Heart right ventricle (tissue), 16 donors: ENCODE data around the gene MCUR1. TPM values are rescaled to one million over a fixed set of nuclear protein-coding genes. Genes with fewer than 3 reads are reported as not detected.
"Not testable (repeated sequence)": the region's sequence is repeated elsewhere in the genome, so short reads cannot be mapped to it uniquely, and the experiment has no call there.

Experiments used
- ATAC-seq, 8 donors: fragments of 200-7000 bp; cut with Tn5 transposase; one replicate each; pipeline ENCODE4 v1.9.1; 2020; ENCODE audit warnings: mild to moderate bottlenecking in 8 of 8, moderate library complexity in 8 of 8, moderate number of reproducible peaks in 1 of 8
- DNase-seq, 2 donors: peaks; one replicate each; pipeline ENCODE4 v3.0.0-alpha.2; 2020
- H3K27ac ChIP-seq, 10 donors: fragments of 200-600 bp; sonication (generic) in 2 of 10; one replicate each; pipeline versions ENCODE4 v1.5.0 to v1.8.0; 2020 to 2022; ENCODE audit warnings: mild to moderate bottlenecking in 3 of 10
- H3K27me3 ChIP-seq, 7 donors: fragments of 200-600 bp; one replicate each; pipeline ENCODE4 v1.8.0; 2021 to 2022; ENCODE audit warnings: mild to moderate bottlenecking in 2 of 7
- H3K36me3 ChIP-seq, 9 donors: fragments of 200-600 bp; sonication (generic) in 1 of 9; one replicate each; pipeline versions ENCODE4 v1.5.0 to v1.8.0; 2020 to 2022; ENCODE audit warnings: mild to moderate bottlenecking in 2 of 9
- H3K4me1 ChIP-seq, 9 donors: fragments of 200-600 bp; sonication (generic) in 1 of 9; one replicate each; pipeline versions ENCODE4 v1.5.0 to v1.8.0; 2020 to 2022; ENCODE audit warnings: mild to moderate bottlenecking in 4 of 9
- H3K4me3 ChIP-seq, 10 donors: fragments of 200-600 bp; sonication (generic) in 2 of 10; one replicate each; pipeline versions ENCODE4 v1.5.0 to v1.8.0; 2020 to 2022; ENCODE audit warnings: mild to moderate bottlenecking in 7 of 10, moderate library complexity in 2 of 10
- H3K9me3 ChIP-seq, 11 donors: fragments of 200-600 bp in 10 of 11; sonication (generic) in 2 of 11; one replicate each; pipeline versions ENCODE4 v1.5.0 to v1.8.0; 2013 to 2022; ENCODE audit warnings: mild to moderate bottlenecking in 2 of 11, control low read depth in 1 of 11, moderate library complexity in 1 of 11
- WGBS, 2 donors: extraction: QIAGEN DNeasy Blood & Tissue Kit; methylation state at CpG; one replicate each; pipeline ENCODE4 v1.1.7; 2013; ENCODE audit warnings: inconsistent platforms in 1 of 2; 5-methylcytosine and 5-hydroxymethylcytosine counted together
- intact Hi-C, 10 donors: fragments of 100-400 bp; cut with DNase I; formaldehyde crosslinking; loops; one replicate each; pipeline versions ENCODE4 v1.11.1 to v1.14.2; 2022
- polyA plus RNA-seq, 2 donors: library from polyadenylated mRNA; stranded (reverse); fragments of 200-250 nt; gene quantifications; one replicate each; pipeline ENCODE4 v1.2.3, GENCODE V29; 2013
- total RNA-seq, 10 donors: library from RNA; stranded (reverse); fragmentation: NEBNext Ultra II Directional in 3 of 10; extraction: Animal tissue kit (Norgen Biotek cat#: 25700) in 3 of 10; gene quantifications; one replicate each; pipeline versions ENCODE4 v1.2.1 to v1.2.4, GENCODE V29; 2021 to 2023
- TF ChIP-seq, protein P1 (sequence below), 9 donors: fragments of 200-600 bp; sonication (generic) in 2 of 9; IDR thresholded peaks; one replicate each; pipeline versions ENCODE4 v1.5.0 to v1.8.0; 2021 to 2022; ENCODE audit warnings: antibody characterized with exemption in 9 of 9, mild to moderate bottlenecking in 5 of 9, moderate library complexity in 1 of 9
- donor health status: Arrhythmogenic right ventricular cardiomyopathy.
- donor health status: ischemic (EF 13 %, LVEDD 7.1; RV severe dilation, severe dysfunction).
- donor health status: healthy with polysubstance abuse.
- donor health status: DM: no; HTN: yes; CAD: no.
- donor health status: DM: no; HTN: no; CAD: no.
- donor health status: ischemic (EF 25% LVEDD 6.9; RV normal size, moderate dysfunction).
- donor health status: ischemic (EF 25% LVEDD 5.7; RV mildly dilated, moderate dysfunction).
- donor health status: healthy.
- donor health status: DM: yes; HTN: yes; CAD: no.
- donor health status: Ischemic cardiomyopathy.
- donor health status: ischemic (EF 35%, LVEDD 5.7; RV mildly dilated, moderate dysfunction).
- donor health status: nonischemic (EF 11% LVEDD 7.7; RV severe dilation, severe dysfunction).
- donor health status: DM: yes; HTN: yes; CAD: no.
- donor health status: PGD.
- donor health status: ischemic (EF 29% LVEDD 5.4; RV normal size, mild dysfunction).
- donor health status: nonischemic (EF 23%, LVEDD 6.1; RV moderate dilation, normal function).

The MCUR1 gene
- total and polyA plus RNA-seq, 12 donors: 17.2 to 81.6 (median 32.7) TPM

DNA sequence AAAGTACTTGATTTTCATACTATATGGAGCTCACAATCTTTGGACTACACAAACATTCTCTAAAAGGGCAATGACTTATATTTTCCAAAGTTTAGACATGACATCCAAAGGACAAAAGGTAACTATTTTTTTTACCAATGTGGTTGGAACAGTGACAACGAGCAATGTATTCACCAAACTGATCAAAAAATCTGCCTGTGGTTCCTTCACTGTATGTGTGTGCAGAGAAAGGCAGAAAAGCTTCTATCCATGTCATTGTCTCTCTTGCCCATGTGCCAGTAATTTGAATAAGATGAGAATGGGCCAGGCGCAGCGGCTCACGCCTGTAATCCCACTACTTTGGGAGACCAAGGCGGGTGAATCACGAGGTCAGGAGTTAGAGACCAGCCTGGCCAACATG lies 25.5 kb downstream of the MCUR1 start:
- Histone ChIP-seq H3K27ac (no peak overlapping the region), H3K9me3 (no peaks in the 10 kb centered on the region), H3K27me3 (no peaks in the 10 kb centered on the region), H3K4me1 (peaks cover 0 to 10% (median under 1%) of the 10 kb centered on the region in 9 donors), H3K36me3 (peaks cover 0 to 55% (median 13%) of the 10 kb centered on the region in 9 donors), H3K4me3 (no peak overlapping the region)
- 87 to 96% methylated on average over 6 of the region's 6 CpGs for WGBS, 2 donors
- intact Hi-C loops: no loop called here
- ATAC-seq (no peak), DNase-seq (no peak)
- TF ChIP-seq, protein P1, sequence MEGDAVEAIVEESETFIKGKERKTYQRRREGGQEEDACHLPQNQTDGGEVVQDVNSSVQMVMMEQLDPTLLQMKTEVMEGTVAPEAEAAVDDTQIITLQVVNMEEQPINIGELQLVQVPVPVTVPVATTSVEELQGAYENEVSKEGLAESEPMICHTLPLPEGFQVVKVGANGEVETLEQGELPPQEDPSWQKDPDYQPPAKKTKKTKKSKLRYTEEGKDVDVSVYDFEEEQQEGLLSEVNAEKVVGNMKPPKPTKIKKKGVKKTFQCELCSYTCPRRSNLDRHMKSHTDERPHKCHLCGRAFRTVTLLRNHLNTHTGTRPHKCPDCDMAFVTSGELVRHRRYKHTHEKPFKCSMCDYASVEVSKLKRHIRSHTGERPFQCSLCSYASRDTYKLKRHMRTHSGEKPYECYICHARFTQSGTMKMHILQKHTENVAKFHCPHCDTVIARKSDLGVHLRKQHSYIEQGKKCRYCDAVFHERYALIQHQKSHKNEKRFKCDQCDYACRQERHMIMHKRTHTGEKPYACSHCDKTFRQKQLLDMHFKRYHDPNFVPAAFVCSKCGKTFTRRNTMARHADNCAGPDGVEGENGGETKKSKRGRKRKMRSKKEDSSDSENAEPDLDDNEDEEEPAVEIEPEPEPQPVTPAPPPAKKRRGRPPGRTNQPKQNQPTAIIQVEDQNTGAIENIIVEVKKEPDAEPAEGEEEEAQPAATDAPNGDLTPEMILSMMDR (IDR thresholded peaks at IDR 0.05): no peak

DNA sequence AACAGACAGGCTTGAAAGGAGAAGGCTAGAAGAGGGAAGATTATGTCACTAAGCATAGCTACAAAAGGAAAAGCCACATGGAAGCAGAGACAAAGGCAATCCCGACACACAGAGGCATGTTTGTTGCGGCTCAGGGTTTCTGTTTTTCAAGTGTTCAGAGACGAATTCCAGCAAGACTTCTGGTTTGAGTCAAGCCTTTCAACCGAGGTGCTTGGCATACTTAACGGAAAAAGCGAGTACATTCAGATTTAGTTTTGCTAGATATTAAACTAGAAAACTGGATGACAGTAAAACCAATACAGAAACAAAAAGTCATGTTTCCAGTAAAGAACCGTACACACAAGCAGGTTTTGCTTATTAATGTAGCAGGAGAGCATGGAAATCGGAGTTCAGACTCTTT lies 27.2 kb downstream of the MCUR1 start:
- DNase-seq: peak in 1 of 2 donors; percentile 24
- WGBS, 2 donors: 23 to 34% methylated on average over 8 of the region's 8 CpGs
- intact Hi-C loops: no loop called here
- ATAC-seq: peak in 7 of 8 donors; percentile 28 to 66 (median 61)
- Histone ChIP-seq H3K27me3 (no peaks in the 10 kb centered on the region), H3K36me3 (peaks cover 0 to 39% (median 13%) of the 10 kb centered on the region in 9 donors), H3K4me3 (peak overlapping the region in 2 of 10 donors; percentile 7 to 18), H3K27ac (peak overlapping the region in 6 of 10 donors; percentile 6 to 33 (median 14)), H3K9me3 (no peaks in the 10 kb centered on the region), H3K4me1 (peaks cover 0 to 10% (median 0%) of the 10 kb centered on the region in 9 donors)
- TF ChIP-seq, protein P1 (IDR thresholded peaks at IDR 0.05): no peak

DNA sequence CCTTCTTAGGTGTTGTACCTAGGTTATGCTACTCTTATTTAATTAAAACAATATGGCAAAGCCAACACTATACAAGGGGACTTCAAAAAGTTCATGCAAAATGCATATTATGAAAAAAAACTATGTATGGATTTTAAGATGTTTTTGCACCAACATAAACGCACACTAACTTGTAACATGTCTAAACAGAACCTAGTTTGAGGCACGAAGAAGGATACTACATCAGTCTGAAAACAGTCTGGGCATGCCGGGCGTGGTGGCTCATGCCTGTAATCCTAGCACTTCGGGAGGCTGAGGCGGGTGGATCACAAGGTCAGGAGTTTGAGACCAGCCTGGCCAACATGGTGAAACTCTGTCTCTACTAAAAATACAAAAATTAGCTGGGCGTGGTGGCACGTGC lies 34.2 kb downstream of the MCUR1 start:
- 91 to 98% methylated on average over 8 of the region's 8 CpGs for WGBS, 2 donors
- intact Hi-C loops, H3K9me3 ChIP-seq, DNase-seq, ATAC-seq, H3K27ac ChIP-seq, H3K36me3 ChIP-seq, H3K27me3 ChIP-seq, H3K4me1 ChIP-seq, H3K4me3 ChIP-seq: not testable (repeated sequence)

DNA sequence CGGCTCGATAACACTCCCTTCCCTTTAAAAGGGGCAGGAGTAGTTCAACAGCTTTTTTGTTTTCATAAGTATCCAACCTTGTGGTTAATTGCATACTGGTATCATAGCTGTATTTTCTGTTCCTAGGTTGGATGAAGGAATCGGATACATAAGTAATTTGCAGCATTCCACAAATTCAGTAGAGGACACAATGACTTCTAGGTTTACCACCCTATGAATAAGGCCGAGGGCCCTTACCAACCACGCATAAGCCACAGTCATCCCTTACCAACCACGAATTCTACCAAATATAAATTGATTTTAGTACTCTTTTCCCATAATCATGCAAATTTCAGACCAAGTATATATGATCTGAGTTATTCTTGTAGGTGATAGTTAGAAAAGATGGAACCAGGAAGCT lies 36.3 kb downstream of the MCUR1 start:
- intact Hi-C loops: no loop called here
- DNase-seq (no peak), ATAC-seq (no peak)
- Histone ChIP-seq H3K4me3 (no peak overlapping the region), H3K9me3 (no peaks in the 10 kb centered on the region), H3K36me3 (no peaks in the 10 kb centered on the region), H3K27me3 (no peaks in the 10 kb centered on the region), H3K4me1 (no peaks in the 10 kb centered on the region), H3K27ac (no peak overlapping the region)
- TF ChIP-seq, protein P1 (IDR thresholded peaks at IDR 0.05): no peak
- WGBS, 2 donors: 95 to 97% methylated on average over 6 of the region's 6 CpGs

DNA sequence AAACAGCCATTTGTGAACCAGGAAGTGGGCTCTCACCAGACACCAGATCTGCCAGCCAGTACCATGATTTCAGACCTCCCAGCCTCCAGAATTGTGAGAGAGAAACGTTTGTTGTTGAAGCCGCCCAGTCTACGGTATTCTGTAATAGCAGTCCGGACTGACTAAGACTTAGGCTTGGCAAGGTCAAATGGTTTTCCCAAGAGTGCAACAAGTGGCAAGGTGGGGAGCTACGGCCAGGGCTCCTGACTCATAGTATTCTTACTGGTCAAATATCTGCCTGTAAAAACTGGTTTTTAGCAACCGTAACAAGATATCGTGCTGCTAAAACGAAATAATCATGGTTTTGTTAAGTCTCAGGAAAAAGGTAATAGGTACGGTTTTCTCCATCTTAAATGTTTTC lies 37.8 kb downstream of the MCUR1 start:
- DNase-seq (no peak), ATAC-seq (no peak)
- Histone ChIP-seq H3K36me3 (no peaks in the 10 kb centered on the region), H3K27ac (no peak overlapping the region), H3K27me3 (no peaks in the 10 kb centered on the region), H3K4me3 (no peak overlapping the region), H3K9me3 (no peaks in the 10 kb centered on the region), H3K4me1 (no peaks in the 10 kb centered on the region)
- 85 to 89% methylated on average over 9 of the region's 9 CpGs for WGBS, 2 donors
- TF ChIP-seq, protein P1 (IDR thresholded peaks at IDR 0.05): no peak
- intact Hi-C loops: no loop called here

DNA sequence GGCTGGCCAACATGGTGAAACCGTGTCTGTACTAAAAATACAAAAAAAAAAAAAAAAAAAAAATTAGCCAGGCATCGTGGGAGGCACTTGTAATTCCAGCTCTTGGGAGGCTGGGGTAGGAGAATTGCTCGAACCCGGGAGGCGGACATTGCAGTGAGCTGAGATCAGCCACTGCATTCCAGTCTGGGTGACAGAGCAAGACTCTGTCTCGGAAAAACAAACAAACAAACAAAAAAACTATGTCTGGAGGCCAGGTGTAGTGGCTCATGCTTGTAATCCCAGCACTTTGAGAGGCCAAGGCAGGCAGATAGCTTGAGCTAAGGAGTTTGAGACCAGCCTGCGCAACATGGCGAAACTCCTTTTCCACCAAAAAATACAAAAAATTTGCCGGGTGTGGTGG lies 38.9 kb downstream of the MCUR1 start:
- 83 to 99% methylated on average over 9 of the region's 9 CpGs for WGBS, 2 donors
- H3K4me3 ChIP-seq, H3K4me1 ChIP-seq, H3K27ac ChIP-seq, ATAC-seq, DNase-seq, H3K9me3 ChIP-seq, H3K36me3 ChIP-seq, intact Hi-C loops, H3K27me3 ChIP-seq: not testable (repeated sequence)

DNA sequence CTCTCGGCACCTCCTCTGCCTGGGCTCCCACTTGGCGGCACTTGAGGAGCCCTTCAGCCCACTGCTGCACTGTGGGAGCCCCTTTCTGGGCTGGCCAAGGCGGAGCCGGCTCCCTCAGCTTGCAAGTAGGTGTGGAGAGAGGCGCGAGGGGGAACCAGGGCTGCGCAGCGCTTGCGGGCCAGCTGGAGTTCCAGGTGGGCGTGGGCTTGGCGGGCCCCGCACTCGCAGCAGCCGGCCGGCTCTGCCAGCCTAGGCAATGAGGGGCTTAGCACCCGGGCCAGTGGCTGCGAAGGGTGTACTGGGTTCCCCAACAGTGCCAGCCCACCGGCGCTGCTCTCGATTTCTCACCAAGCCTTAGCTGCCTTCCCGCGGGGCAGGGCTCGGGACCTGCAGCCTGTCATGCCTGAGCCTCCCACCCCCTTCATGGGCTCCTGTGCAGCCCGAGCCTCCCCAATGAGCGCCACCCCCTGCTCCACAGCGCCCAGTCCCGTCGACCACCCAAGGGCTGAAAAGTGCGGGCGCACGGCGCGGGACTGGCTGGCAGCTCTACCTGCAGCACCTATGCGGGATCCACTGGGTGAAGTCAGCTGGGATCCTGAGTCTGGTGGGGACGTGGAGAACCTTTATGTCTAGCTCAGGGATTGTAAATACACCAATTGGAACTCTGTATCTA lies 41.9 kb downstream of the MCUR1 start:
- DNase-seq, H3K36me3 ChIP-seq, H3K9me3 ChIP-seq, H3K4me3 ChIP-seq, H3K27ac ChIP-seq, intact Hi-C loops, H3K27me3 ChIP-seq, ATAC-seq: not testable (repeated sequence)
- 96 to 98% methylated on average over 29 to 35 of the region's 35 CpGs for WGBS, 2 donors
- H3K4me1 ChIP-seq: peaks cover 0 to 10% (median 9%) of the 10 kb centered on the region in 9 donors
